ENCODE results near the gene AMBN.

DNA sequence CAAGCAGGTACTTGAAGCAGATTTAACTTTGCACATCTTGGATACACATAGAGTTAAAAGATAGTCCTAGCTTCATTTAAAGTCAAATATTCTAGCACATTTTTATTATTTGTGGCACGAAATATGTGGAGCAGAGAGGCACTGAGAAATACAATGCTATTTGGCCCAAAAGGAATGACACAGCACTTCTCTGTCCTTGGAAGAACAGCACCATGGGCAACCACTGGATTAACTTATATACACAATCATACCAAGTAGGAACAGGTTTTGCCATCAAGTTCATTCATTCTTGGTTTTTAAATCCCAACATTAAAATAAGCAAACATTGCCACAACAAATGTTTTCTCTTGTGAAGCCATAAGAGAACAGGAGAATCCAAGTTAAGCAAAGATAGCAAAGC, 35.6 kb downstream of the AMBN start:
- TF ChIP-seq, protein P1, sequence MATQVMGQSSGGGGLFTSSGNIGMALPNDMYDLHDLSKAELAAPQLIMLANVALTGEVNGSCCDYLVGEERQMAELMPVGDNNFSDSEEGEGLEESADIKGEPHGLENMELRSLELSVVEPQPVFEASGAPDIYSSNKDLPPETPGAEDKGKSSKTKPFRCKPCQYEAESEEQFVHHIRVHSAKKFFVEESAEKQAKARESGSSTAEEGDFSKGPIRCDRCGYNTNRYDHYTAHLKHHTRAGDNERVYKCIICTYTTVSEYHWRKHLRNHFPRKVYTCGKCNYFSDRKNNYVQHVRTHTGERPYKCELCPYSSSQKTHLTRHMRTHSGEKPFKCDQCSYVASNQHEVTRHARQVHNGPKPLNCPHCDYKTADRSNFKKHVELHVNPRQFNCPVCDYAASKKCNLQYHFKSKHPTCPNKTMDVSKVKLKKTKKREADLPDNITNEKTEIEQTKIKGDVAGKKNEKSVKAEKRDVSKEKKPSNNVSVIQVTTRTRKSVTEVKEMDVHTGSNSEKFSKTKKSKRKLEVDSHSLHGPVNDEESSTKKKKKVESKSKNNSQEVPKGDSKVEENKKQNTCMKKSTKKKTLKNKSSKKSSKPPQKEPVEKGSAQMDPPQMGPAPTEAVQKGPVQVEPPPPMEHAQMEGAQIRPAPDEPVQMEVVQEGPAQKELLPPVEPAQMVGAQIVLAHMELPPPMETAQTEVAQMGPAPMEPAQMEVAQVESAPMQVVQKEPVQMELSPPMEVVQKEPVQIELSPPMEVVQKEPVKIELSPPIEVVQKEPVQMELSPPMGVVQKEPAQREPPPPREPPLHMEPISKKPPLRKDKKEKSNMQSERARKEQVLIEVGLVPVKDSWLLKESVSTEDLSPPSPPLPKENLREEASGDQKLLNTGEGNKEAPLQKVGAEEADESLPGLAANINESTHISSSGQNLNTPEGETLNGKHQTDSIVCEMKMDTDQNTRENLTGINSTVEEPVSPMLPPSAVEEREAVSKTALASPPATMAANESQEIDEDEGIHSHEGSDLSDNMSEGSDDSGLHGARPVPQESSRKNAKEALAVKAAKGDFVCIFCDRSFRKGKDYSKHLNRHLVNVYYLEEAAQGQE (IDR thresholded peaks at IDR 0.05; ENCODE audit: insufficient read depth in 1 of 2, low read depth in 2 of 2, low read length in 2 of 2), result no peak
- TF ChIP-seq POLR2AphosphoS5 (IDR thresholded peaks at IDR 0.05; ENCODE audit: low read depth, low read length), result no peak

Data from PFSK-1 (cell line).